H54 (cell line): ENCODE data around the gene BLOC1S1.
A peak's percentile ranks its signal among the peaks of the same experiment; 100 is the strongest.

Experiments used
- DNase-seq: peaks from one replicate; pipeline ENCODE4 v3.0.0; 2011; ENCODE audit warnings: low spot score, mixed read lengths; ENCODE audit not compliant: insufficient read length
- FAIRE-seq: peaks from 3 replicates; lab custom pipeline; 2011; peaks lifted over from hg19 to GRCh38; lab: Jason Lieb, UNC
- POLR2A ChIP-seq: IDR thresholded peaks from 2 replicates; pipeline ENCODE4 v1.6.1; 2011; ENCODE audit warnings: low read depth, mild to moderate bottlenecking, low read length

The BLOC1S1 gene

GRCh38 chr12:55711786-55712553 lies 3.9 kb upstream of the BLOC1S1 start:
- FAIRE-seq (no peak), DNase-seq (no peak)
- TF ChIP-seq POLR2A, result no peak

GRCh38 chr12:55712700-55713415 lies 3.0 kb upstream of the BLOC1S1 start:
- DNase-seq, result no peak
- TF ChIP-seq POLR2A, result no peak
- FAIRE-seq, result no peak

DNA sequence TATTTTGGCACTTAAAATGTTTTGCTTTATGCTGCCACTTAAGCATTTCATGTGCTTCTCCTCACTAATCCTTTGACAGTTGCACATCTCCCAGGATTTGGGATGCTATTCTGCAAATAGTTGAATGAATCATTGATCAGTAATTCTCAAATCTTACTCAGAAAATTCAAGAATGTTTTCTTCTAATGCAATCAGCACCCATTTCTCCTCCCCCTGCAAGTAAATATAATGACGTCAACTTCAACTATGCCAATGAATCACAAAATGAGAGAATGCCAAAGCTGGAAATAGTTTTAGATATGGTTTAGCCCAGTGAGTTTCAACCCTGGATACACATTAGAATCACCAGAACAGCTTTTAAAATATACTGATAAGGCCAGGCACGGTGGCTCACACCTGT lies 2.1 kb upstream of the BLOC1S1 start:
- FAIRE-seq (no peak), DNase-seq (peak; percentile 62)
- TF ChIP-seq POLR2A, result no peak

- FAIRE-seq (no peak), DNase-seq (no peak)
- no peak for TF ChIP-seq POLR2A
Observed at GRCh38 chr12:55715169-55715764, 579 bp upstream of the BLOC1S1 start.

DNA sequence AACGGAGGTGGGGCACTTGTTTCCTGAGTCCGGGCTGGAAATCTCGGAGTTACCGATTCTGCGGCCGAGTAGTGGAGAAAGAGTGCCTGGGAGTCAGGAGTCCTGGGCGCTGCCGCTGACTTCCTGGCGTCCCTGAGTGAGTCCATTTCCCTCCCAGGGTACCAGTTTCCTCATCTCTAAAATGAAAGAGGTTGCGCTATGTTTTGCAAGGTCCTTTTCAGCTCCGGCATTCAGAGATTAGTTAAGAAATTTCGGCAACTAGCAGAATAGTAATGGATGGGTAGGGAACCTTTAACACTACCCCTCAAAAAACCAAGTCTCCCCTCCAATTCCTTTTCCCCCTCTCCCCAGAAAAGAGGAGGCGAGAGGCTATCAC lies 724 bp downstream of the BLOC1S1 start:
- TF ChIP-seq POLR2A, result no peak; the same call in 1 of the 2 replicates
- FAIRE-seq (no peak), DNase-seq (no peak)

- no peak for TF ChIP-seq POLR2A
- peak; percentile 60 for DNase-seq
- FAIRE-seq, result peak; percentile 6
Observed at GRCh38 chr12:55717011-55718007, 1.5 kb downstream of the BLOC1S1 start.

DNA sequence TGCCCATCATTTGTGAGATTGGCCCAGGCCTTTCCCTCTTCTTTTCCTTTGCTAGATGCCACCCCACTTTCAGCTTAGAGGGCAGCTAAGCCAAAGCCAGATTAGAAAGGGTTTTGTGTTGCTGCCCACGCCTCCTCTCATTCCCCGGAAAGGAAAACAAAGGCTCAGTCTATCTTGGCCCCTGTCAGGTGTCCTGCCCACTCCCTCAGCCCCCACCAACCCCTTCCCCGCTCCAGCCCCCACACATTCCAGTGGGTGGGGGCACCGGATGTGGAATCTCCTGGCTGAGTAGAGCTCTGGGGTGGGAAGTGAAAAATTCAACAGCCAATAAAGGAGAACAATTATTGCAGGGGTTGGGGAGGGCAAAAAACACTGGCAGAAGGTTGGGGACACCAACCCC lies 2.2 kb downstream of the BLOC1S1 start:
- FAIRE-seq, result no peak
- no peak for TF ChIP-seq POLR2A
- DNase-seq, result no peak

DNA sequence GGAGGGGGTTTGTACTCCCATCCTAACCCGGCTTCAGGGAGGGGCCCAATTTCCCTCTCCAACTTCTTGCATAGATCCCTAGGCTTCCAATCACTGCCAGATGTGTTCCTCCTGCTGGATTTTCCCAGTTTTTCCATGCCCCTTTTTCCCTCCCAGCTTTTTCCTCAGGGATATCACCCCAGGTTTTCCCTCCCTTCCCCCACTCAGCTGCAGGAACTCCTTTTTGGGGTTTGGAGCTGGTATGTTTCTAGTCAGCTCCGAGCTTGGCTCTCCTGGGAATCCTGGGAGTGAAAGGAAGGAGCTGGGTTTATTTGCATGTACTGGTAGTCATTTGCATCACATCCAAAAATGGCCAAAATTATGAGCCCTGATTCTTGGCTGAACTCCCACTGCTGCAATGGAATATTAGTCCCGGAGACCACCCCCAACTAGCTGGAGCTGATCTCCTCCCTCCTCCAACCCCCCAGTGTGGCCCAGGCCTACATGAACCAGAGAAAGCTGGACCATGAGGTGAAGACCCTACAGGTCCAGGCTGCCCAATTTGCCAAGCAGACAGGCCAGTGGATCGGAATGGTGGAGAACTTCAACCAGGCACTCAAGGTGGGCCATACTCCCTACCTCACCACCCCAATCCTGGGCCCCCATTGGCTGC lies 2.9 kb downstream of the BLOC1S1 start:
- no peak for TF ChIP-seq POLR2A
- DNase-seq (no peak), FAIRE-seq (no peak)

GRCh38 chr12:55719371-55719770 lies 3.5 kb downstream of the BLOC1S1 start:
- no peak for TF ChIP-seq POLR2A
- DNase-seq, result no peak
- FAIRE-seq, result no peak

DNA sequence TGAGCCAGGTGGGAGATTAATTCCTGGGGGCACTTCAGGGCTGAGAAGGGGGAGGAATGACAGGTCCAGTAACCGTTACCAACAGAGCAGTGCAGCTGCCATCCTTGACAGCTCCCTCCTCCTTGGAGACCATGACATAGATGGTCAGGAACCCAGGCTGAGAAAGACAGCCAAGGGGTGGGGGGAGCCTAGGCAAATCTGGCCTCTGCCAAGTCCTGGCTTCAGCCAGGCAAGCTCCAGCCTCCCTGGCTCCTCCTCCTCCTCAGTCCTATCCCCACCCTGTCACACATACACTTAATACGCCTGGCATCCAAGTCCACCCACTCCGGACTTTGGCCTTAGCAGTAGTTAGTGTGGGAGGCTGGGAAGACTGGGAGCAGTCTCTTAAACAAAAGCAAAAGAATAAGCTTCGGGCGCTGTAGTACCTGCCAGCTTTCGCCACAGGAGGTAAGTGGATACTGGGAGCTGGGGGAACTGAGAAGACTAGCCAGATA lies 4.3 kb downstream of the BLOC1S1 start, which contains the start of gene RDH5:
RDH5 (plus strand) TSS at position 323 of the 494 bp plus-strand sequence. CDS start 792 bp downstream, outside the sequence.
- FAIRE-seq (peak; percentile 38), DNase-seq (peak; percentile 51)
- no peak for TF ChIP-seq POLR2A

DNA sequence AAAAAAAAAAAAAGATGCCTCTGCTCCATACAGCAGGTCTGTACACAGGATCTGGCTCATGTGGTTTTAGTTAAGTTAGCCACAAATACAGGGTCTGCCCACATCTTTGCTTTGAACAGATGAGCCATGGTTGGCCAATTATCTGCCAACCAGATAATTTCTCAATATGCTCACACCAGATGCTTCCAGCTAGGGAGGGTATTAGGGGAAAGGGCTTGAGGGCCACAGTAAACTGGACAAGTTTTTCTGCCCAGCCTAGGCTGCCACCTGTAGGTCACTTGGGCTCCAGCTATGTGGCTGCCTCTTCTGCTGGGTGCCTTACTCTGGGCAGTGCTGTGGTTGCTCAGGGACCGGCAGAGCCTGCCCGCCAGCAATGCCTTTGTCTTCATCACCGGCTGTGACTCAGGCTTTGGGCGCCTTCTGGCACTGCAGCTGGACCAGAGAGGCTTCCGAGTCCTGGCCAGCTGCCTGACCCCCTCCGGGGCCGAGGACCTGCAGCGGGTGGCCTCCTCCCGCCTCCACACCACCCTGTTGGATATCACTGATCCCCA lies 5.1 kb downstream of the BLOC1S1 start:
- DNase-seq (peak; percentile 80), FAIRE-seq (peak; percentile 86)
- peak; percentile 21; the same call in 1 of the 2 replicates for TF ChIP-seq POLR2A

DNA sequence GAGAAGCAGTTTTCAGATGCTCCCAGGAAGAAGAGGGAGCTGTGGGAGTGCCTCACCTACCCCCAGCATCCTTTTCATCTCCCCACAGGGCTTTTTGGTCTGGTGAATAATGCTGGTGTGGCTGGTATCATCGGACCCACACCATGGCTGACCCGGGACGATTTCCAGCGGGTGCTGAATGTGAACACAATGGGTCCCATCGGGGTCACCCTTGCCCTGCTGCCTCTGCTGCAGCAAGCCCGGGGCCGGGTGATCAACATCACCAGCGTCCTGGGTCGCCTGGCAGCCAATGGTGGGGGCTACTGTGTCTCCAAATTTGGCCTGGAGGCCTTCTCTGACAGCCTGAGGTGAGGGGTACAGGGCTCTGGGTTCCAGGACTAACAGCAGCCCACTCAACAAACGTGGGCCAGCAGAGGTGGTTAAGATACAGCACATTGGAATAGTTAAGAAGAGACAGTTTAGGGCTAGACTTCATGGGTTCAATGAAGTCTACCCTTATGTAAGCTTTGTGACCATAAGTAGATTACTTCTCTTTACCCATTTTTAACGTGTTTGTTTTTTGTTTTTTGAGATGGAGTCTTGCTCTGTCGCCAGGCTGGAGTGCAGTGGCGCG lies 5.9 kb downstream of the BLOC1S1 start:
- no peak for FAIRE-seq
- no peak for DNase-seq
- no peak for TF ChIP-seq POLR2A
